Hepatocyte (in vitro differentiated cells): ENCODE results near the gene ADAR. TPM values are rescaled to one million over a fixed set of nuclear protein-coding genes. Genes with fewer than 3 reads are reported as not detected.
A peak's percentile ranks its signal among the peaks of the same experiment; 100 is the strongest.

Experiments used
- DNase-seq: peaks from one replicate; pipeline ENCODE4 v3.0.0-alpha.2; 2016; ENCODE audit warnings: low spot score
- H2AFZ ChIP-seq: fragments of 200-600 bp; sonication (generic); 2 replicates; pipeline ENCODE4 v1.6.0; 2016; ENCODE audit warnings: antibody characterized with exemption, mild to moderate bottlenecking
- H3K27ac ChIP-seq: fragments of 200-600 bp; sonication (generic); 2 replicates; pipeline ENCODE4 v1.5.1; 2016; ENCODE audit warnings: mild to moderate bottlenecking
- H3K27me3 ChIP-seq: fragments of 200-600 bp; sonication (generic); 2 replicates; pipeline ENCODE4 v1.6.1; 2016
- H3K36me3 ChIP-seq: fragments of 200-600 bp; sonication (generic); replicated peaks from 2 replicates; pipeline ENCODE4 v1.5.1; 2016; ENCODE audit warnings: low read depth; ENCODE audit not compliant: insufficient read depth
- H3K4me1 ChIP-seq: fragments of 200-600 bp; sonication (generic); 2 replicates; pipeline ENCODE4 v1.5.1; 2016; ENCODE audit warnings: mild to moderate bottlenecking, moderate library complexity; ENCODE audit not compliant: insufficient read depth
- H3K4me2 ChIP-seq: fragments of 200-600 bp; sonication (generic); 2 replicates; pipeline ENCODE4 v1.6.0; 2016
- H3K4me3 ChIP-seq: fragments of 200-600 bp; sonication (generic); 2 replicates; pipeline ENCODE4 v1.5.1; 2016; ENCODE audit warnings: mild to moderate bottlenecking
- H3K79me2 ChIP-seq: fragments of 200-600 bp; sonication (generic); 2 replicates; pipeline ENCODE4 v1.6.0; 2017; ENCODE audit warnings: mild to moderate bottlenecking
- H3K9me2 ChIP-seq: fragments of 200-600 bp; sonication (generic); replicated peaks from 2 replicates; pipeline ENCODE4 v1.6.0; 2017; ENCODE audit warnings: mild to moderate bottlenecking; ENCODE audit not compliant: insufficient read depth
- H3K9me3 ChIP-seq: fragments of 200-600 bp; sonication (generic); 2 replicates; pipeline ENCODE4 v1.5.1; 2016; ENCODE audit warnings: low read depth, mild to moderate bottlenecking
- H4K20me1 ChIP-seq: fragments of 200-600 bp; sonication (generic); 2 replicates; pipeline ENCODE4 v1.6.0; 2016; ENCODE audit warnings: mild to moderate bottlenecking; ENCODE audit not compliant: insufficient read depth, poor library complexity, severe bottlenecking
- CTCF ChIP-seq: fragments of 200-600 bp; sonication (generic); IDR thresholded peaks from 2 replicates; pipeline ENCODE4 v1.5.1; 2016; ENCODE audit warnings: antibody characterized with exemption, mild to moderate bottlenecking; ENCODE audit not compliant: poor library complexity
- EZH2 ChIP-seq: fragments of 200-600 bp; sonication (generic); IDR thresholded peaks from 2 replicates; pipeline ENCODE4 v1.6.1; 2016; ENCODE audit warnings: antibody characterized with exemption, mild to moderate bottlenecking, borderline replicate concordance
- EZH2phosphoT487 ChIP-seq: fragments of 200-600 bp; sonication (generic); IDR thresholded peaks from one replicate; pipeline ENCODE4 v1.6.1; 2018; ENCODE audit warnings: antibody characterized with exemption, mild to moderate bottlenecking, low read depth, moderate library complexity; ENCODE audit not compliant: unreplicated experiment, severe bottlenecking
- WGBS: methylation state at CpG from one replicate; pipeline ENCODE4 v1.1.6; 2016; ENCODE audit warnings: low lambda C conversion rate; ENCODE audit errors: missing lambda C conversion rate; 5-methylcytosine and 5-hydroxymethylcytosine counted together
- polyA plus RNA-seq: library from polyadenylated mRNA; unstranded; fragments of >200 nt; fragmentation: Nextera tagmentation; extraction: Ambion mirVana; gene quantifications from 2 replicates; pipeline ENCODE4 v1.2.1, GENCODE V29; 2016
- total RNA-seq: library from RNA; depleted of rRNA; stranded (reverse); fragments of >200 nt; gene quantifications from 2 replicates; pipeline ENCODE4 v1.2.3, GENCODE V29; 2014

Gene ADAR
- total and polyA plus RNA-seq, 2 experiments from 2014 or later: 57.4 to 104 TPM

DNA sequence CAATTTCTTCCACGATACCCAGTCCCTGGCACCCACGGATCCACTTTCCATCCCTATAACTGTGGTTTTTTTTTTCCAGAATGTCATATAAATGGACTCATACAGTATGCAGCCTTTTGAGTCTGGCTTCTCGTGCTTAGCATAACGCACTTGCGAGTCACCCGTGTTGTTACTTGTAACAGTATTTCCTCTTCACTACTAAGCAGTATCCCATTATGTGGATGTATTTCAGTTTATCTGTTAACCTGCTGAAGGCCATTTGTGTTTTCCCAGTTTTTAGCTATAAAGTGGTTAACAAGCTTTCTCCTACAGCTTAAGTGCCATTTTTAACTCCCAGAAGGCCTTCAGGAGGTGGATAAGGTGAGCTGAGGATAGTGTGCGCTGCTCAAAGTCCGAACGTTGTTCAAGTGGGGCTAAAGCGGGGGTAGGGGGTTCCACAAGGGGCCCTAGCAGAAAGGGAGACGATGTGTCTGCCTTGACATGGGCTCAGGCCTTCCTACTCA is 829 bp downstream of the ADAR start:
- Histone ChIP-seq H3K4me1 (peaks cover 23% of the 10 kb centered on the region), H3K9me3 (no peaks in the 10 kb centered on the region), H4K20me1 (peaks cover 51% of the 10 kb centered on the region), H3K27ac (peak overlapping the region; percentile 99), H3K79me2 (peaks cover 84% of the 10 kb centered on the region), H3K4me2 (peak overlapping the region; percentile 85), H3K9me2 (no peaks in the 10 kb centered on the region), H2AFZ (peak overlapping the region; percentile 63), H3K27me3 (no peaks in the 10 kb centered on the region), H3K4me3 (peak overlapping the region; percentile 59), H3K36me3 (no peaks in the 10 kb centered on the region)
- peak; percentile 39 for DNase-seq
- no peak for TF ChIP-seq EZH2
- 14% methylated on average over 11 of the region's 11 CpGs for WGBS

GRCh38 chr1:154605534-154605933 is 2.5 kb downstream of the ADAR start:
- Histone ChIP-seq H3K27ac (no peak overlapping the region), H3K4me1 (peaks cover 23% of the 10 kb centered on the region), H3K4me3 (no peak overlapping the region), H3K4me2 (peak overlapping the region; percentile 85), H3K36me3 (no peaks in the 10 kb centered on the region), H2AFZ (no peak overlapping the region), H3K9me2 (no peaks in the 10 kb centered on the region), H3K27me3 (no peaks in the 10 kb centered on the region), H3K79me2 (peaks cover 86% of the 10 kb centered on the region), H4K20me1 (peaks cover 67% of the 10 kb centered on the region), H3K9me3 (no peaks in the 10 kb centered on the region)
- 100% methylated on average over 2 of the region's 2 CpGs for WGBS
- no peak for TF ChIP-seq EZH2phosphoT487
- no peak for TF ChIP-seq CTCF
- no peak for TF ChIP-seq EZH2
- DNase-seq: no peak

GRCh38 chr1:154603317-154603716 is 4.7 kb downstream of the ADAR start:
- no peak for TF ChIP-seq CTCF
- TF ChIP-seq EZH2phosphoT487: no peak
- TF ChIP-seq EZH2: no peak
- no peak for DNase-seq
- no peaks in the 10 kb centered on the region for H3K27me3 ChIP-seq
- H3K79me2 ChIP-seq: peaks cover 90% of the 10 kb centered on the region
- WGBS: 95% methylated on average over 2 of the region's 2 CpGs
- no peak overlapping the region for H2AFZ ChIP-seq
- no peaks in the 10 kb centered on the region for H3K36me3 ChIP-seq
- H4K20me1 ChIP-seq: peaks cover 89% of the 10 kb centered on the region
- H3K9me3 ChIP-seq: no peaks in the 10 kb centered on the region
- no peak overlapping the region for H3K27ac ChIP-seq
- no peaks in the 10 kb centered on the region for H3K9me2 ChIP-seq
- no peak overlapping the region for H3K4me3 ChIP-seq
- H3K4me2 ChIP-seq: no peak overlapping the region
- peaks cover 14% of the 10 kb centered on the region for H3K4me1 ChIP-seq

GRCh38 chr1:154599658-154600057 is 8.3 kb downstream of the ADAR start:
- no peak overlapping the region for H3K4me2 ChIP-seq
- no peaks in the 10 kb centered on the region for H3K4me1 ChIP-seq
- H3K9me3 ChIP-seq: no peaks in the 10 kb centered on the region
- H3K36me3 ChIP-seq: no peaks in the 10 kb centered on the region
- H4K20me1 ChIP-seq: peaks cover 74% of the 10 kb centered on the region
- no peak overlapping the region for H2AFZ ChIP-seq
- no peak for DNase-seq
- H3K4me3 ChIP-seq: no peak overlapping the region
- TF ChIP-seq CTCF: no peak
- TF ChIP-seq EZH2phosphoT487: no peak
- TF ChIP-seq EZH2: no peak
- H3K27ac ChIP-seq: no peak overlapping the region
- peaks cover 65% of the 10 kb centered on the region for H3K79me2 ChIP-seq
- H3K9me2 ChIP-seq: no peaks in the 10 kb centered on the region
- H3K27me3 ChIP-seq: no peaks in the 10 kb centered on the region
- 90% methylated on average over 3 of the region's 3 CpGs for WGBS
